Naive B cell (primary cell): ENCODE data around the gene RAB19. TPM values are rescaled to one million over a fixed set of nuclear protein-coding genes. Genes with fewer than 3 reads are reported as not detected.
"Not testable (repeated sequence)": the region's sequence is repeated elsewhere in the genome, so short reads cannot be mapped to it uniquely, and the experiment has no call there.

Source experiments
- ATAC-seq, 2 donors: fragments of 150-1000 bp; cut with Tn5 transposase; 2 replicates each; pipeline ENCODE4 v1.10.0; 2021; ENCODE audit warnings: low read depth in 2 of 2, mild to moderate bottlenecking in 2 of 2, moderate library complexity in 2 of 2
- DNase-seq: peaks from one replicate; pipeline ENCODE4 v3.0.0; 2022
- H3K27ac Mint-ChIP-seq, 6 donors: one replicate each; pipeline ENCODE4 v1.8.0; 2020 to 2022; ENCODE audit warnings: mild to moderate bottlenecking in 6 of 6, mixed read lengths in 6 of 6, moderate library complexity in 5 of 6, inconsistent platforms in 2 of 6
- H3K27me3 Mint-ChIP-seq, 3 donors: one replicate each; pipeline ENCODE4 v1.8.0; 2021 to 2022; ENCODE audit warnings: mixed read lengths in 3 of 3, mild to moderate bottlenecking in 1 of 3
- H3K36me3 Mint-ChIP-seq, 2 donors: one replicate each; pipeline ENCODE4 v1.8.0; 2020 to 2022; ENCODE audit warnings: mixed read lengths in 2 of 2, inconsistent platforms in 1 of 2, mild to moderate bottlenecking in 1 of 2
- H3K4me1 Mint-ChIP-seq, 3 donors: one replicate each; pipeline ENCODE4 v1.8.0; 2020 to 2022; ENCODE audit warnings: mixed read lengths in 3 of 3, inconsistent platforms in 1 of 3, mild to moderate bottlenecking in 1 of 3, moderate library complexity in 1 of 3
- H3K4me3 Mint-ChIP-seq, 8 donors: one replicate each; pipeline ENCODE4 v1.8.0; 2020 to 2022; ENCODE audit warnings: mild to moderate bottlenecking in 8 of 8, mixed read lengths in 8 of 8, moderate library complexity in 8 of 8, inconsistent platforms in 2 of 8
- H3K9me3 Mint-ChIP-seq, 7 donors: one replicate each; pipeline ENCODE4 v1.8.0; 2020 to 2022; ENCODE audit warnings: mixed read lengths in 7 of 7, mild to moderate bottlenecking in 5 of 7, inconsistent platforms in 2 of 7, moderate library complexity in 1 of 7
- polyA plus RNA-seq, 6 donors: library from polyadenylated mRNA; unstranded; fragments of 300-500 nt; fragmentation: Illumina TruSeq; gene quantifications; one replicate each; pipeline ENCODE4 v1.2.3, GENCODE V29; 2021; ENCODE audit warnings: low read depth in 6 of 6

RAB19 gene
- polyA plus RNA-seq, 6 donors from 2014 or later: 0.61 to 1.1 (median 0.71) TPM; not detected in 3

DNA sequence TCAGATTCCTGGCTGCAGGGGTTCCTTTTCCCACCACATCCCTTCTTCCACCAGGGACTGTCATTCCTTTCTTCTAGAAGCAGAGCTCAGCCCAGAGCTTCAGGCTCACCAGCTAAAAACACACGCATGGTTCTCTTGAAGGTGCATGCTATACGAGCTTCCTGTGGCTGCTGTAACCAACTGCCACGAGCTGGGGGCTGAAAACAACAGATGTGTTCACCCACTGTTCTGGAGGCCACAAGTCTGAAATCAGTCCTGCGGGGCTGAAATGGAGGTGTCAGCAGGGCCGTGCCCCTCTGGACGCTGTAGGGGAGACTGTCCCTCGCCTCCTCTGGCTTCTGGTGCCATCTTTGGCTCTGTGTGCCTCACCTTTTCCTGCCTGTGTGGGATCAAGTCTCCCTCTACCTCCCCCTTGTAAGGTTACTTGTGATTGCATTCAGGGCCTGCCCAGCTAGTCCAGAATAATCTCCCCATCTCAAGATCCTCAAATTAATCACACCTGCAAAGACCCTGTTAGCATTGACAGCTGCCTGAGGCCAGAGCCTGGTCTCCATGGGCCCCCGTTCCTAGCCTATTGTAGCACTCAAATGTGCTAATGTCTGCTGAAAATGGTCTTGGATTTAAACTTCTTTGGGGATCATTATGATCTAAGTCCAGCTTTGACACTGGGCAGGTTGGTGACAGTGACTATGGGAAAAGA is 13.7 kb downstream of the RAB19 start:
- Mint-ChIP-seq H3K9me3 (no peaks in the 10 kb centered on the region), H3K27me3 (peaks cover 0 to 8% (median 0%) of the 10 kb centered on the region in 3 donors), H3K36me3 (peaks cover 0 to 13% of the 10 kb centered on the region in 2 donors), H3K4me1 (peaks cover 0 to 6% (median 5%) of the 10 kb centered on the region in 3 donors), H3K4me3 (peak overlapping the region in 1 of 8 donors; percentile 60), H3K27ac (peak overlapping the region in 1 of 6 donors; percentile 48)
- DNase-seq (no peak), ATAC-seq (no peak)

DNA sequence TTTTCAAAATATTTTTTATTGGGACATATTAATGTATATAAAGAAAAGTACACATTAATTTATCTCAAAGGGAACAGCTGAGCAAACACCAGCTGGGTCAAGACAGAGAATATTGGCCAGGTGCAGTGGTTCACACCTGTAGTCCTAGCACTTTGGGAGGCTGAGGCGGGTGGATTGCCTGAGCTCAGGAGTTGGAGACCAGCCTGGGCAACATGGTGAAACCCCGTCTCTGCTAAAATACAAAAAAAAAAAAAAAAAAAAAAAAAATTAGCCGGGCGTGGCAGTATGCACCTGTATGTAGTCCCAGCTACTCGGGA is 14.3 kb downstream of the RAB19 start:
- Mint-ChIP-seq H3K36me3 (peaks cover 0 to 13% of the 10 kb centered on the region in 2 donors), H3K27ac (peak overlapping the region in 1 of 6 donors; percentile 48)
- not testable (repeated sequence) for DNase-seq, H3K27me3 Mint-ChIP-seq, H3K4me3 Mint-ChIP-seq, H3K9me3 Mint-ChIP-seq, ATAC-seq, H3K4me1 Mint-ChIP-seq

DNA sequence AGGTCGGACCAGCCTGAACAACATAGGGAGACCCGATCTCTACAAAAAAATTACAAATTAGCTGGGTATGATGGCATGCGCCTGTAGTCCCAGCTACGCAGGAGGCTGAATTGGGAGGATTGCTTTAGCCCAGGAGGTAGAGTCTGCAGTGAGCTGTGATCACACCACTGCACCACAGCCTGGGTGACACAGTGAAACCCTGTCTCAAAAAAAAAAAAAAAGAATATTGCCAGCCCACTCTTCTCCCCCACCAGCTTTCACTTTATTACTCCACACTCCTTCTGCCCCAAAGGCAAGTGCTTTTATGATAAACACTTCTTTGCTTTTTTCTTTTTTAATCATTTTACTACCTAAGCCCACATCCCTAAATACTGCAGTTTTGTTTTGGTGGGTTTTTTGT is 14.8 kb downstream of the RAB19 start:
- H3K4me1 Mint-ChIP-seq: peaks cover 0 to 6% (median 5%) of the 10 kb centered on the region in 3 donors
- H3K36me3 Mint-ChIP-seq: peaks cover 0 to 13% of the 10 kb centered on the region in 2 donors
- no peak for DNase-seq
- H3K27me3 Mint-ChIP-seq: peaks cover 0 to 8% (median 0%) of the 10 kb centered on the region in 3 donors
- peaks cover 0 to 3% (median 0%) of the 10 kb centered on the region in 7 donors for H3K9me3 Mint-ChIP-seq
- ATAC-seq: no peak
- H3K4me3 Mint-ChIP-seq: no peak overlapping the region
- H3K27ac Mint-ChIP-seq: no peak overlapping the region

DNA sequence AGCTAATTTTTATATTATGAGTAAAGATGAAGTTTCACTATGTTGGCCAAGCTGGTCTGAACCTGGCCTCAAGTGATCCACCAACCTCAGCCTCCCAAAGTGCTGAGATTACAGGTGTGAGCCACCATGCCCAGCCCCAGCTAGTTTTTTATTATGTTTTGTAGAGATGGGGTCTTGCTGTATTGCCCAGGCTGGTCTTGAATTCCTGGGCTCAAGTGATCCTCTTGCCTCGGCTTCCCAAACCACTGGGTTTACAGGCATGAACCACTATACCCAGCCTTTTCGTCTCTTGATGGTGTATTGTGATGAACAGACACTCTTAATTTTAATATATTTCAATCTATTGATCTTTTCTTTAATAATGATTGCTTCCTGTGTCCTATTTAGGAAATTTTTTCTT is 17.7 kb downstream of the RAB19 start:
- Mint-ChIP-seq H3K4me3 (no peak overlapping the region), H3K27me3 (no peaks in the 10 kb centered on the region), H3K27ac (no peak overlapping the region), H3K36me3 (no peaks in the 10 kb centered on the region), H3K4me1 (peaks cover 0 to 6% (median 5%) of the 10 kb centered on the region in 3 donors), H3K9me3 (peaks cover 0 to 3% (median 0%) of the 10 kb centered on the region in 7 donors)
- DNase-seq (no peak), ATAC-seq (no peak)

DNA sequence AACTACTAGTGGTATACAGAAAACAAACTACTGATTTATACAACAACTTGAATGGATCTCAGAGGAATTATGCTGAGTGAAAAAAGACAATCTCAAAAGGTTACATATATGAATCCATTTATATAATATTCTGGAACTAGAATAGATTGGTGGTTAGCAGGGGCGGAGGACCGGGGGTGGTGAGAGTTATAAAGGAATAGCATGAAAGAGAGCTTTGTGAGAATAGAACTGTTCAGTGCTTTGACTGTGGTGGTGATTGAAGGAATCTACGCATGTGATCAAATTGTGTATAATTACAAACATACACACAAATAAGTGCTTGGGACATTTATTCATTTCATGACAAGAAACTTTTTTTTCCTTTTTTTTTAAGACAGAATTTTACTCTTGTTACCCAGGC is 19.6 kb downstream of the RAB19 start:
- Mint-ChIP-seq H3K36me3 (no peaks in the 10 kb centered on the region), H3K9me3 (peaks cover 0 to 3% (median 0%) of the 10 kb centered on the region in 7 donors), H3K4me3 (no peak overlapping the region), H3K27me3 (no peaks in the 10 kb centered on the region), H3K4me1 (no peaks in the 10 kb centered on the region), H3K27ac (no peak overlapping the region)
- DNase-seq (no peak), ATAC-seq (no peak)

DNA sequence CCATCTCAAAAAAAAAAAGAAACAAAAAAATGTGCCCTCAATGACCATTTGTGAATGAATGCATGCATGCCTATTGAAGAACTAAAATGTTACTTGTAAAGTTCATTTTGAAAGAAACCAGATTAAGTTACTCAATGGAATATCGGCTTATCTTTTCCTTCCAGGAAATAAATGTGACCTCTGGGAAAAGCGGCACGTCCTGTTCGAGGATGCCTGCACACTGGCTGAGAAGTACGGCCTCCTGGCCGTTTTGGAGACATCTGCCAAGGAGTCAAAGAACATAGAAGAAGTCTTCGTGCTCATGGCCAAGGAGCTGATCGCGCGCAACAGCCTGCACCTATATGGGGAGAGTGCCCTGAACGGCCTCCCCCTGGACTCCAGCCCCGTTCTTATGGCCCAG is 21.9 kb downstream of the RAB19 start:
- H3K27me3 Mint-ChIP-seq: no peaks in the 10 kb centered on the region
- H3K27ac Mint-ChIP-seq: no peak overlapping the region
- H3K9me3 Mint-ChIP-seq: peaks cover 0 to 3% (median 0%) of the 10 kb centered on the region in 7 donors
- ATAC-seq: no peak
- DNase-seq: no peak
- H3K4me1 Mint-ChIP-seq: no peaks in the 10 kb centered on the region
- H3K36me3 Mint-ChIP-seq: no peaks in the 10 kb centered on the region
- no peak overlapping the region for H3K4me3 Mint-ChIP-seq

DNA sequence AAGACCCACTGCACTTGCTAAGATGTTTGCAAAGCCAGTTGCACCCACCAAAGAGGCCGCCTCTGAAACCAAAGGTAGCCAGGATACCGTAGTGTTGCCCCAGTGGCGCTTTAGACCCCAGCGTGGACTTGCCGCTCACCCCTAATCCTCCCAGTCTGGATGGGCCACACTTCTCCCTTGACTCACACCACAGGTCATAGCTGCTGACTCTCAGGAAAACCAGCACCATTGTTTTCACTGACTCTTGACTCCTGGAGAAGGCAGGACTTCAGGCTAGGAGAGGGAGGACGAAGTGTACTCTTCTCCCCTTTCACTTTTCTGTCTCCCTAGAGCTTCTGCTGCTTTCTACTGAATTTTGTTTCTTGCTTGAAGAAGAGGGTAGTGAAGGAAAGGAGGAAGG is 22.3 kb downstream of the RAB19 start:
- H3K27me3 Mint-ChIP-seq: no peaks in the 10 kb centered on the region
- ATAC-seq (no peak), DNase-seq (no peak)
- no peak overlapping the region for H3K27ac Mint-ChIP-seq
- no peaks in the 10 kb centered on the region for H3K36me3 Mint-ChIP-seq
- peaks cover 0 to 3% (median 0%) of the 10 kb centered on the region in 7 donors for H3K9me3 Mint-ChIP-seq
- no peak overlapping the region for H3K4me3 Mint-ChIP-seq
- H3K4me1 Mint-ChIP-seq: no peaks in the 10 kb centered on the region

DNA sequence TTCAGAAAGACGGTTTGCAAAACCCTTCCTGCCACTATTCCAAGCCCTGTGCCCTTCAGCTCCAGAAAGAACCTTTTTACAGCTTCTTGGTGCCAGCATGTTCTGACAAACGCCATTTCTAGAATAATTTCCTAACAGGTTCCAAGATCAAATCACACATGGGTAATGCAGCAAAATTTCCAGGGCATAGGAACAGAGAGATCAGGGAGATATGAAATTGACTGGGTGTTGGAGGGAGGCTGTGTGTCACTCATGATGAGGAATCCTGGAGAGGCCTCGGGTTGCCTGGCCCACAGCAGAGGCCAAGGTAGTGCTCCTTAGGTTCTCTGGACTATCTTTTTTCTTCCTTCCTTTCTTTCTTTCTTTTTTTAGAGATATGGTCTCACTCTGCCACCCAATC is 29.5 kb downstream of the RAB19 start:
- Mint-ChIP-seq H3K27ac (no peak overlapping the region), H3K4me1 (no peaks in the 10 kb centered on the region), H3K4me3 (no peak overlapping the region), H3K27me3 (no peaks in the 10 kb centered on the region), H3K9me3 (no peaks in the 10 kb centered on the region), H3K36me3 (no peaks in the 10 kb centered on the region)
- ATAC-seq (no peak), DNase-seq (no peak)

DNA sequence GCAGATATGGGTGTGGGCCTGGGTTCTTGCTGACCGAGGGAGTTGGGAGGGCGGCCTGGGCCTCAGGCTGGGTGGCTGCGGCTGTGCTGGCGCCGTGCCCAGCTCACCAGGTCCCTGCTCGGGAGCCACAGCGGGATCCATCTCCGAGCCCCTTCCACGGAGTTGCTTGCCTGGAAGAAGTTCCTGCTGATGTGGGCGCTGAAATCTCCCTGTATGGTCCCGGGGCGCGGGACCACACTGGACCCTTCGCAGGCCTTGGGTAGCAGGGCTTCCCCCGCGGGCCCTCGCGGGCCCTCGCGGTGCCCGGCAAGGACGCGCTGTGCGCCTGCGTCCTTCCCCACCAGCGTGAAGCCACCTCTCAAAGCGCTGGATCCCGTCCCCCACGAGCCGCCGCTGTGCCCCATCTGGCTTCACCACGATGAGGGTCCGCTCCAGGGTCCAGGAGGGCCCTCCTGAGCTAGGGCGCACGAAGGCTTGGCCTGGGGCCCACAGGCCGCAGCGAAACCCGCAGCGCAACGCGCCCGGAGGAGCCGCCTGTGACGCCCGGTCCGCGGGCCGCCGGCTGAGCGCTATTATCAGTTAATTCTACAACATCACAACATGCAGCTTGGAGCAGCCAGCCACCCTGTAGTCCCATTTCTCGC is 31.5 kb downstream of the RAB19 start:
- Mint-ChIP-seq H3K4me1 (no peaks in the 10 kb centered on the region), H3K27me3 (no peaks in the 10 kb centered on the region), H3K9me3 (no peaks in the 10 kb centered on the region), H3K36me3 (no peaks in the 10 kb centered on the region), H3K27ac (no peak overlapping the region), H3K4me3 (no peak overlapping the region)
- DNase-seq (no peak), ATAC-seq (no peak)

DNA sequence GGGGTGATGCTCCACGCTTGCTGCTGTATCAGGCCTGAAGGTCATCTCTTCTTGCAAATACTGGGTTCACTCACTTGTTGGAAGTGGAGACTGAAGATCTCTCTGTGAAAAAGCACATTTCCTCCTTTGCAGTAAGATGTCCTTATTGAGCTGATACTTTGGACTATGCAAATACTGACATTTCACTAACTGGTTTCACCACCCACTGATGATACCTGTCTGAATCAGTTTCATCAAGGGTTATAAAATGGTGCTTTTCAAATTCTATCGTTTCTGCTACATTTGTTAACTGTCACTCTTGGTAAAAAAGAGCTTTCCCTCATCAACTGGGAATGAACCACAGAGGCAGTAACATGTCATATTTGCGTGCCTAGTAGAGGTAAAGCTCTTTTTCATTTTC is 35.5 kb downstream of the RAB19 start:
- H3K4me3 Mint-ChIP-seq: no peak overlapping the region
- no peak for ATAC-seq
- DNase-seq: no peak
- H3K9me3 Mint-ChIP-seq: no peaks in the 10 kb centered on the region
- H3K4me1 Mint-ChIP-seq: peaks cover 0 to 3% (median 0%) of the 10 kb centered on the region in 3 donors
- no peaks in the 10 kb centered on the region for H3K27me3 Mint-ChIP-seq
- H3K27ac Mint-ChIP-seq: no peak overlapping the region
- H3K36me3 Mint-ChIP-seq: no peaks in the 10 kb centered on the region

DNA sequence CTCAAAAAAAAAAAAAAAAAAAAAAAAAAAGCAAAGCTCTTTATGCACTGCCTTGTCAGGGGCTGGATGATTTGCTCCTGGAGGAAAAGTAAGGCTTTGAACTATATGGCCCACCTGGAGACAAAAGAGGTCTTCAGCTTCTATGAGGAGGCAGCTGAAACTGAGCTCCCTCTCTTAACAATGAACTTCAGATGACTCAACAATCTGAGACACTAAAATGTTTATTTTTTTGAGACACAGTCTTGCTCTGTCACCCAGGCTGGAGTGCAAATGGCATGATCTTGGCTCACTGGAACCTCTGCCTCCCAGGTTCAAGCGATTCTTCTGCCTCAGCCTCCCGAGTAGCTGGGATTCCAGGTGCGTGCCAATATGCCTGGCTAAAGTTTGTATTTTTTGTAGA is 36.7 kb downstream of the RAB19 start:
- Mint-ChIP-seq H3K4me1 (peaks cover 0 to 3% (median 0%) of the 10 kb centered on the region in 3 donors), H3K4me3 (peak overlapping the region in 1 of 8 donors; percentile 35), H3K9me3 (no peaks in the 10 kb centered on the region), H3K36me3 (no peaks in the 10 kb centered on the region), H3K27ac (peak overlapping the region in 1 of 6 donors; percentile 76), H3K27me3 (no peaks in the 10 kb centered on the region)
- DNase-seq (no peak), ATAC-seq (no peak)

DNA sequence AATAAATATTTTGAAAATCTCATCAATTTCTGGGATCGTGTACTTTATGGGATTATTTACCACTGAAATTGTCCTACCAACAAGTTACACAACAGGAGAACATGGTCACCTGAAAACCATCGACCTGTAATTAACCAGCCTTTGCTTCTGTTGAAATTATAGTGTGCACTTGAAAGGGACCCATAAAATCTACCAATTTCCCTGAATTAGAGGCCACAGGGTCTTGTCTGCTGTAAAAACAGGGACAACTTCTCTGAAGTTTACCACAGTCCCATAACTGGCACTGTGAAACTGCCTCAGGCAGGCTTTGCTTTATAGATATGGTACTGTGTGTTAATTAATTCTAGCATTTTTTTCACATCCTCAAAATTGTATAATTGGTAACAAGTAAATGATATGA is 37.7 kb downstream of the RAB19 start:
- Mint-ChIP-seq H3K9me3 (no peaks in the 10 kb centered on the region), H3K27me3 (no peaks in the 10 kb centered on the region), H3K36me3 (no peaks in the 10 kb centered on the region), H3K4me3 (no peak overlapping the region), H3K4me1 (peaks cover 0 to 3% (median 0%) of the 10 kb centered on the region in 3 donors), H3K27ac (no peak overlapping the region)
- no peak for DNase-seq
- ATAC-seq: no peak

DNA sequence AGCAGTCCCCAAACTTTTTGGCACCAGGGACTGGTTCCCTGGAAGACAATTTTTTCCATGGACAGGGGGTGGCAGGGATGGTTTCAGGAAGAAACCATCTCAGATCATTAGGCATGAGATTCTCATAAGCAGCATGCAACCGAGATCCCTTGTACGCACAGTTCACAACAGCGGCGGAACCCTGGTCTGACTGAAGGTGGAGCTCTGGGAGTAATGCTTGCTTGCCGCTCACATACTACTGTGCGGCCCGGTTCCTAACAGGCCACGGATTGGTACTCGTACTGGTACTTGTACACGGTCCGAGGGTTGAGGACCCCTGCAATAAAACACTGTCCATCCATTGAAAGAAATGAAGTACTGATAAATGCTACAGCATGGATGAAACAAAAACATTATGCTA is 42.6 kb downstream of the RAB19 start:
- Mint-ChIP-seq H3K4me3 (no peak overlapping the region), H3K4me1 (peaks cover 13 to 23% (median 15%) of the 10 kb centered on the region in 3 donors), H3K27ac (peak overlapping the region in 2 of 6 donors; percentile 20 to 43), H3K27me3 (no peaks in the 10 kb centered on the region), H3K36me3 (no peaks in the 10 kb centered on the region), H3K9me3 (no peaks in the 10 kb centered on the region)
- DNase-seq (no peak), ATAC-seq (no peak)

DNA sequence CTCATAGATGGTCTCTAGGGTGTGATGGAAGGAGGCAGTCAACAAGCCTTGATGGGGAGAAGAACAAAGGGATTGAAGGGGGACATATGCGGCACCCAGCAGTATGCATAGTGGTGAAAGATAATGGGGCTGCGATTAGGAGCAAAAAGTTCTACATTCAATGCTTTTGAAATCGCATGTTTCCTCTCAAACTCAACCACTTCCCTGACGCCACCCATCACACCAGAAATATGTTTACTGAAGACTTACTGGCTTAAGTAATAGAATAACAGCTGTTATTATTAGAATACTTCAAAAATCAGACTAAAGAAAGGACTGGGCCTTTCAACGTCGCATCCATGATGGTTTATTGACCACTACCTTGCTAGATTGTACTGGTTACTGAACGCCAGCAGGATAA is 44.0 kb downstream of the RAB19 start:
- H3K4me1 Mint-ChIP-seq: peaks cover 21 to 28% (median 23%) of the 10 kb centered on the region in 3 donors
- H3K36me3 Mint-ChIP-seq: peaks cover 6% of the 10 kb centered on the region in 2 donors
- no peak overlapping the region for H3K4me3 Mint-ChIP-seq
- H3K27me3 Mint-ChIP-seq: no peaks in the 10 kb centered on the region
- H3K9me3 Mint-ChIP-seq: no peaks in the 10 kb centered on the region
- no peak for ATAC-seq
- no peak for DNase-seq
- H3K27ac Mint-ChIP-seq: no peak overlapping the region
